Measurements from ENCODE around the gene STIL.

GRCh38 chr1:47213230-47213963, 100.5 kb downstream of the STIL start:
- no peak for TF ChIP-seq GATA3 (IDR thresholded peaks at IDR 0.05; ENCODE audit: low read depth, low read length)
- TF ChIP-seq GATA2 (IDR thresholded peaks at IDR 0.05; ENCODE audit: low read depth, low read length) = no peak
